ES-I3 (cell line): ENCODE data around the gene CDC42BPA.
"Not testable (repeated sequence)": the region's sequence is repeated elsewhere in the genome, so short reads cannot be mapped to it uniquely, and the experiment has no call there.

Experiments
- H3K36me3 ChIP-seq: 2 replicates; pipeline ENCODE4 v1.6.1; 2013; ENCODE audit warnings: mild to moderate bottlenecking, low read length, control low read depth, moderate library complexity; ENCODE audit not compliant: insufficient read depth
- H3K4me1 ChIP-seq: 2 replicates; pipeline ENCODE4 v1.6.1; 2013; ENCODE audit warnings: mild to moderate bottlenecking, control low read depth, low read length; ENCODE audit not compliant: insufficient read depth
- H3K9ac ChIP-seq: 2 replicates; pipeline ENCODE4 v1.6.1; 2013; ENCODE audit warnings: low read depth, mild to moderate bottlenecking, low read length, moderate library complexity
- H3K9me3 ChIP-seq: 2 replicates; pipeline ENCODE4 v1.6.1; 2013; ENCODE audit warnings: mild to moderate bottlenecking, low read length, moderate library complexity; ENCODE audit not compliant: control insufficient read depth, insufficient read depth

The CDC42BPA gene

DNA sequence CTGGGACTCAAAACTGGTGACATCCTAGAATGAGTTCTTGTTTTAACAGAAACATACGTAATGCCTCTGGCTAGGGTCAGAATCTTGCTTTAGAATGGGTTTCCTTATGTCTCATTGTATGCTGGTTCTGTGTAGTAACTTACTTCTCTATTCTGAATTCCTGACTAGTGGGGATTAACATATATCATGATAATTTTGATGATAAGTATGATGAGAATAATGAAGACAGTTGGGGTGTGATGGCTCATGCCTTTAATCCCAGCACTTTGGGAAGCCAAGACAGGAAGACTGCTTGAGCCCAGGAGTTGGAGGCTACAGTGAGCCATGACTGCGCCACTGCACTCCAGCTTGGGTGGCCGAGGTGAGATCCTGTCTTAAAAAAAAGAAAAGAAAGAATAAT lies 31.7 kb upstream of the CDC42BPA start:
- Histone ChIP-seq H3K9ac (no peak overlapping the region), H3K4me1 (peaks cover 11% of the 10 kb centered on the region; the same call in 1 of the 2 replicates), H3K9me3 (no peaks in the 10 kb centered on the region), H3K36me3 (no peaks in the 10 kb centered on the region)

DNA sequence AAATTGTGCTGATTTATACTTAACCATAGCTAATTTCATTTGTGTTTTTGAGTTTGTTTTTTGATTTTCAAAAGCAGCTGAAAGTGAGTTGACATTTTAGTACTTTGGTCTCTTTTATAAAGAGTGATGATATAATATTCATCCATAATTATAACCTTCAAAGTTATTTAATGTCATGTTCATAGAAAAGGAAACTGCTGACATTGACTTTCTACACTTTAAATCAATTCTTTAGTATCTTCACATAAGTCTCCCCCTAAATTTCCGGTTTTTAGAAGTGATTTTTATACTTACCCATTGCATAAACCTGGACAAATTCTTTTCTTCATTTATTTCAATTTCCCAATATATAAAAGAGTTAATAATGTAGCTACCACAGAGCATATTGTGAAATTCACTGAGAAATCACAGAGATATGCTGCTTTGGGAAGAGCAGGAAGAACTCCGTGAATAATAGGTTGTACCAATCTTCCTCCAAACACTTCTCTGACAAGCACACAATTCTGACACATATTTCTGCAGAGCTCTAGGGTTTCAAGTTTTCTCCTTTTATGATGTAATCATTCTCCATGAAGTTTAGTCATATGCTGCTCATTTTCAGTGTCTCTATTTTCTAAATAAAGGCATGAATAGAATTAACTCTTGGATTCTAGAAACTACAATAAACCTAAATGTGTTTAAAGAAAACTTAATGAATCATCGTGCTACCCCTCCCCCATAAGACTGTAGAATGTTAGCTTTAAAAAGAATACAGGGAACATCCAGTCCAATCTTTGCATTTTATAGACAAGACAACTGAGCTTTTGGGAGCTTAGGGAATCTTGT lies 25.6 kb upstream of the CDC42BPA start:
- no peaks in the 10 kb centered on the region for H3K36me3 ChIP-seq
- H3K9ac ChIP-seq, result no peak overlapping the region
- peaks cover 7% of the 10 kb centered on the region for H3K9me3 ChIP-seq
- H3K4me1 ChIP-seq, result no peaks in the 10 kb centered on the region

- no peaks in the 10 kb centered on the region for H3K36me3 ChIP-seq
- H3K4me1 ChIP-seq, result no peaks in the 10 kb centered on the region
- no peak overlapping the region for H3K9ac ChIP-seq
- peaks cover 7% of the 10 kb centered on the region for H3K9me3 ChIP-seq
These were observed 24.9 kb upstream of the CDC42BPA start for GRCh38 chr1:227343206-227343605.

DNA sequence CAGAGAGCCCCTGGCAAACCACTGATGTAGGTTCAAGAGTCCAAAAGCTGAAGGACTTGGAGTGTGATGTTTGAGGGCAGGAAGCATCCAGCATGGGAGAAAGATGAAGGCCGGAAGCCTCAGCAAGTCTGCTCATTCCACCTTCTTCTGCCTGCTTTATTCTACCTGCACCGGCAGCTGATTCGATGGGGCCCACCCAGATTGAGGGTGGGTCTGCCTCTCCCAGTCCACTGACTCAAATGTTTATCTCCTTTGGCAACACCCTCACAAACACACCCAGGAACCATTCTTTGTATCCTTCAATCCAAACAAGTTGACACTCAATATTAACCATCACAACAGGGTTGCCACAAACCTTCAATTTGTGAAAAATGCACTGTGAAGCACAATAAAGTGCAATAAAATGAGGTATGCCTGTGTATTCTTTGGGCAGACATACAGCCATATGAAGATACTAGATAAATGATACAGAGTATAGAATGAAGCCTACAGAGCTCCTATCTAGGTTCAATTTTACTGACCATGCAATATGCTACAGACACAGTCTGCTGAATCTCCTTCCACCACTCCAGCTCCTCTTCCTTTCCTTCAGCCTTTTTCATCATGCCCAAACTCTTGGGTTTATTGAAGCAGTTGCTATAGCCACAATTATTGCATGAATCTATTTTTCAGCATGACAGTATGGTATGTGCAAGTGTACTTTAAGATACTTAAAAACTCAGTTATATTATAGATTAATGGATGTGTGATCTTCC lies 24.0 kb upstream of the CDC42BPA start:
- no peak overlapping the region for H3K9ac ChIP-seq
- peaks cover 7% of the 10 kb centered on the region for H3K9me3 ChIP-seq
- no peaks in the 10 kb centered on the region for H3K4me1 ChIP-seq
- H3K36me3 ChIP-seq, result no peaks in the 10 kb centered on the region

- not testable (repeated sequence) for H3K9ac ChIP-seq
These were observed 17.8 kb upstream of the CDC42BPA start for GRCh38 chr1:227336136-227336535.

GRCh38 chr1:227335242-227336020 lies 17.1 kb upstream of the CDC42BPA start:
- Histone ChIP-seq H3K9me3 (peaks cover 10% of the 10 kb centered on the region), H3K9ac (no peak overlapping the region), H3K36me3 (no peaks in the 10 kb centered on the region), H3K4me1 (peaks cover 1% of the 10 kb centered on the region)

More at GRCh38 chr1:227336136-227336535, 17.8 kb upstream of the CDC42BPA start:
- peaks cover 12% of the 10 kb centered on the region for H3K9me3 ChIP-seq
- not testable (repeated sequence) for H3K4me1 ChIP-seq, H3K36me3 ChIP-seq

GRCh38 chr1:227333423-227333822 lies 15.1 kb upstream of the CDC42BPA start:
- H3K9me3 ChIP-seq, result peaks cover 10% of the 10 kb centered on the region
- H3K9ac ChIP-seq, result no peak overlapping the region
- H3K4me1 ChIP-seq, result peaks cover 11% of the 10 kb centered on the region
- H3K36me3 ChIP-seq, result no peaks in the 10 kb centered on the region

DNA sequence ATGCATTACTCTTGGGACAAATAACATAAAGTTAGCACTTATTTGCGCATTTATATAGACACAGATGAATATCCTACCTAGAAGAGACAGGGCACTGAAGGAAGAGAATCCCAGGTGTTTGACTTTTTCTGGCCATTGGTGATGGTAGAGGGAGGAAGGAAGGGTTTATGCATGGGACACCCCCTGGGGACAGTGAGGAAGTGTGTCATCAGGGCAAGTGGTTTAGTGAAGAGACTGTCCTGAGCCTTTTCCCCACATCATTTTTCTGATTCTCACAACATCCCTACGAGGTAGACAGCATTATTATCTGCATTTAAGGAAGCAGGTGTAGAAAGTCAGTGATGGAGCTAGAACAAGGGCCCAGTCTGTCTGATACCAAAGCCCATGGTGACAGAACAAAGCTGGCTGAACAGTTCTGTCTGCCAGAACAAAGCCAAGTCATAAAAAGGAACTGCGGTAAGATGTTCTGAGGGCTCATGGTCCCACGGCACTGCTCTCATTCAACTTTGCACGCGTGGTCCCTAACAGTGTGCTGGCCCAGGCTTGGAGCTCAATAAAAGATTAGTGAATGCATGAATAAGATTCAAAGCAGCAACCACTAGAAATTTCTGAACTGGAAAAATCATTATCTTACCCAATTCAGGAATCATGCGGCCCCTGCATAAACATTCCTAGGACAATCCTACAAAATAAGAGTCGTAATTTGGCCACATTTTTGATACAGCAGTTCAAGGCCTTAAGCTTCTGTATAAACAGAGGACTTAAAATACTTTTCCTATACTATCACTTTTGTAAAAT lies 12.2 kb upstream of the CDC42BPA start:
- peaks cover 10% of the 10 kb centered on the region for H3K9me3 ChIP-seq
- H3K9ac ChIP-seq, result no peak overlapping the region
- H3K36me3 ChIP-seq, result no peaks in the 10 kb centered on the region
- peaks cover 16% of the 10 kb centered on the region for H3K4me1 ChIP-seq

DNA sequence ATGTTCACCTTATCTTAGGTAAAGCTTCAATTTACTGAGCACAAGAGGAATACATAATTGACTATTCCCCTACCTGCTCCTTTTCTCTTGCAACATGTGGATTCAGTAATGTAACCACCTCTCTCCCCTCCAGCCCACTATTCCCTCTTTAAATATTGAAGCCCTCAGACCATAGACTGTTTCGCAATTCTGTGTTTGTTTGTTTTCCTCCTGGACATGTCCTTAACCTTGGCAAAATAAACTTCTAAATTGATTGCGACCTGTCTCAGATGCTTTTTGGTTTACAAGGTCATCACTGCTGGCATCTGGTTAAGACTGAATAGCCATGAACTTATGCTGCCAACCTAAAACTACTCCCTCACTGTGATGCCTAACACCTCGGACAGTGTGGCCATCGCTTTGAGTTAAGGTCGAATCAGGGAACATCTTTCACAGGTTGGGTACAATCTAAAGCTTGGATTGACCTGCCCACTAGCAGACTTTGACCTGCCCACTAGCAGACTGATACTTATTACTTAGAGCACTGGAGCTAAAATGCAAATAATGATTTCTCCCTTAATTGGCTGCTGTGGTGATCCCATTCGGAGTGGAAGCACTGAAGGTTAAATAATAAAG lies 10.2 kb upstream of the CDC42BPA start:
- peaks cover 7% of the 10 kb centered on the region for H3K9me3 ChIP-seq

GRCh38 chr1:227325156-227325555 lies 6.9 kb upstream of the CDC42BPA start:
- Histone ChIP-seq H3K36me3 (no peaks in the 10 kb centered on the region), H3K9me3 (no peaks in the 10 kb centered on the region; the same call in 1 of the 2 replicates), H3K4me1 (peaks cover 22% of the 10 kb centered on the region), H3K9ac (no peak overlapping the region)

More for the DNA sequence above, 10.2 kb upstream of the CDC42BPA start:
- Histone ChIP-seq H3K4me1 (peaks cover 16% of the 10 kb centered on the region), H3K9ac (no peak overlapping the region), H3K36me3 (no peaks in the 10 kb centered on the region)

DNA sequence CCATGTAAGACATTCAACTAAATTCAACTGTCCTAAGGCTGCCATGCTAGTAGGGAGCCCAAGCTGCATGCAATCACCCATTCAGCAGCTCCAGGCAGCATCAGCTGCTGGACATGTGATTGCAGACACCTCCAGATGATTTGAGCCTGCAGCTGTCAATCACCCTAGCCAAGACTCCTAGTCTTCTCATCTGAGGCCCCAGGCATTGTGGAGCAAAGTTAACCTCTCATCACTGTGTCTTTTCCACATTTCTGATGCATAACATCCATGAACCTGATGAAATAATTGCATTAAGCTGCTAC lies 5.6 kb upstream of the CDC42BPA start:
- Histone ChIP-seq H3K4me1 (peaks cover 29% of the 10 kb centered on the region), H3K9me3 (no peaks in the 10 kb centered on the region; the same call in 1 of the 2 replicates), H3K36me3 (no peaks in the 10 kb centered on the region), H3K9ac (no peak overlapping the region)

DNA sequence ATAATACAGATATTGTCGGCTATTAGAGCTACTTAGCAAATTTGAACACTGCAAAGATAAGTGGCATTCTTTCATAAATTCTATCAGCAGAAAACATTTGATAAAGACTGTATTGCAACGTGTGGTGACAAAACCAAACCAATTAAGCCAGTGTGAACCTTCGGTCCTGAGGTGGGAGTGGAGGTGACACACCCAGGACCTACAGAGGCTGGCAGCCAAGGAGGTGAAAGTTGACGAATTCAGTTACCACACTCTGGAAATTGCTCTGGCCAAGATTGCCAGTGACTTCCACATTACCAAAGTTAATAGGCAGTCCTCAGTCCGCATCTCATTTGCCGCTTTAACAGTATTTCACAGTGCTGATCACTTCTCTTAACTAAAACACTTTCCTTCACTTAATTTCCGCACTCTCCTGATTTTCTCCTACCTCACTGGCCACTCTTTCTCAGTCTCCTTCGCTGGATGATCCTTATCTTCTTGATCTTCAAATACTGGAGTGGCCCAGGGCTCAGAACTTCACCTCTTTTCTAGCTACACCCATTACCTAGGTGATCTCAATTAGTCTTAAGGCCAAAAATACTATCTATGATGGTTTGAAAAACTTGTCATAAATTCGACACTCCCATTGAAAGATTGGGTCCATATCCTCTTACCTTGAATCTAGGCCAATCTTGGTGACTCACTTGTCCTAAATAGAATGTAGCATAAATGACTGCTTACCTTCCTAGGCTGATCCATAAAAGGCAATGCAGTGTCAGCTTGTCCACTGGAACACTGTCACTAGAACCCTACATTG lies 5.1 kb upstream of the CDC42BPA start:
- Histone ChIP-seq H3K9me3 (no peaks in the 10 kb centered on the region; the same call in 1 of the 2 replicates), H3K4me1 (peaks cover 23% of the 10 kb centered on the region), H3K36me3 (no peaks in the 10 kb centered on the region), H3K9ac (no peak overlapping the region)

DNA sequence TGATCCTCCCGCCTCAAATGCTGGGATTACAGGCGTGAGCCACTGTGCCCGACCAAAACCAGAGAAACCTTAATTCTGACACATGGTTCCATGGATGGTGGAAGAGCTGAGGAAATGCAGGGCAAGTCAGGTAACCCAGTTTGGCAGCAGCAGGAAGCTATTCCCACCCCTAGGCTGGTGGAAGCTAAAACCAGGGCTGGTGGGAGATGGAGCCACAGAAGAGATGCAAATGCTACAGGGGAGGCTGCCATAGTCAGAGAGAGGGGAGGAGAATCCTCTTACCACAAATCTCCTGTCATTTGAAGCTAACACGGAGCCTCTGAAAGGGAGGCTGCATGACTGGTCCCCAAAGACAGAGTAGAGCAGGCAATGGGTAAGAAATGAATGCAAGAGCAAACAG lies 4.1 kb upstream of the CDC42BPA start:
- Histone ChIP-seq H3K9ac (no peak overlapping the region), H3K4me1 (peaks cover 19% of the 10 kb centered on the region), H3K9me3 (no peaks in the 10 kb centered on the region; the same call in 1 of the 2 replicates), H3K36me3 (no peaks in the 10 kb centered on the region)
